Adrenal gland (tissue), 12 donors: ENCODE data around the gene ZSWIM4. TPM values are rescaled to one million over a fixed set of nuclear protein-coding genes. Genes with fewer than 3 reads are reported as not detected.

Experiments used
- DNase-seq, 7 donors: peaks; one replicate each; pipeline ENCODE4 v3.0.0-alpha.2; 2019 to 2020
- H3K27ac ChIP-seq, 5 donors: fragments of 200-600 bp; sonication (generic) in 4 of 5; 1 replicate in 3 of 5; 2 replicates in 2 of 5; pipeline versions ENCODE4 v1.5.1 to v1.8.0; 2016 to 2020; ENCODE audit warnings: mild to moderate bottlenecking in 1 of 5
- H3K27me3 ChIP-seq: fragments of 200-600 bp; 2 replicates; pipeline ENCODE4 v1.8.0; 2021
- H3K36me3 ChIP-seq, 2 donors: fragments of 200-600 bp; replicated peaks in 1 of 2; 1 replicate in 1 of 2; 2 replicates in 1 of 2; pipeline versions ENCODE4 v1.5.1 to v1.8.0; 2018 to 2022
- H3K4me1 ChIP-seq, 2 donors: fragments of 200-600 bp; replicated peaks in 1 of 2; 1 replicate in 1 of 2; 2 replicates in 1 of 2; pipeline versions ENCODE4 v1.5.1 to v1.8.0; 2018 to 2021
- H3K4me3 ChIP-seq, 4 donors: fragments of 200-600 bp; sonication (generic) in 3 of 4; one replicate each; pipeline ENCODE4 v1.5.1; 2016 to 2018
- H3K9me3 ChIP-seq, 3 donors: fragments of 200-600 bp; sonication (generic) in 1 of 3; replicated peaks in 1 of 3; 1 replicate in 2 of 3; 2 replicates in 1 of 3; pipeline versions ENCODE4 v1.5.1 to v1.8.0; 2016 to 2021
- POLR2A ChIP-seq, 2 donors: fragments of 450-650 bp; IDR thresholded peaks; one replicate each; pipeline ENCODE4 v1.6.1; 2017; ENCODE audit warnings: antibody characterized with exemption in 2 of 2, mild to moderate bottlenecking in 2 of 2, moderate library complexity in 1 of 2
- WGBS, 4 donors: extraction: QIAGEN DNeasy Blood & Tissue Kit in 2 of 4; methylation state at CpG; one replicate each; pipeline versions ENCODE4 v1.1.5 to v1.1.7; 2013 to 2017; 5-methylcytosine and 5-hydroxymethylcytosine counted together
- intact Hi-C, 2 donors: fragments of 100-400 bp; cut with DNase I; formaldehyde crosslinking; loops; one replicate each; pipeline versions ENCODE4 v1.14.1 to v1.15.0; 2022 to 2023
- polyA plus RNA-seq, 3 donors: library from polyadenylated mRNA; stranded (reverse); fragments of 200-250 nt in 2 of 3; fragments of 350-450 nt in 1 of 3; fragmentation: Illumina TruSeq in 1 of 3; extraction: RNeasy Lipid Tissue Mini Kit (QIAGEN cat#74804) in 1 of 3; gene quantifications; one replicate each; pipeline ENCODE4 v1.2.3, GENCODE V29; 2013 to 2014
- total RNA-seq, 9 donors: library from RNA; depleted of rRNA in 4 of 9; stranded (reverse); fragments of >200 nt in 4 of 9; fragments of 120-200 nt in 1 of 9; fragmentation: NEBNext Ultra II Directional in 1 of 9; extraction: Animal tissue kit (Norgen Biotek cat#: 25700) in 1 of 9; gene quantifications; one replicate each; pipeline versions ENCODE4 v1.1.0 to v1.2.4, GENCODE V29; 2013 to 2023
- TF ChIP-seq, protein P1 (sequence below), 6 experiments: fragments of 450-650 bp in 4 of 6; fragments of 200-600 bp in 2 of 6; sonication (generic) in 1 of 6; IDR thresholded peaks; 1 replicate in 5 of 6; 2 replicates in 1 of 6; pipeline versions ENCODE4 v1.5.1 to v1.8.0; 2016 to 2021; ENCODE audit warnings: antibody characterized with exemption in 6 of 6, mild to moderate bottlenecking in 2 of 6, moderate library complexity in 1 of 6
- donor health status: healthy with polysubstance abuse.
- donor health status: Bipolar disorder and iron deficiency.
- donor health status: DM: yes; HTN: yes; CAD: no.
- donor health status: DM: no; HTN: no; CAD: no.
- donor health status: DM: no; HTN: no; CAD: no.
- donor health status: DM: yes; HTN: yes; CAD: no.

Gene ZSWIM4
- total and polyA plus RNA-seq, 12 donors: 1.3 to 15.4 (median 9.1) TPM

DNA sequence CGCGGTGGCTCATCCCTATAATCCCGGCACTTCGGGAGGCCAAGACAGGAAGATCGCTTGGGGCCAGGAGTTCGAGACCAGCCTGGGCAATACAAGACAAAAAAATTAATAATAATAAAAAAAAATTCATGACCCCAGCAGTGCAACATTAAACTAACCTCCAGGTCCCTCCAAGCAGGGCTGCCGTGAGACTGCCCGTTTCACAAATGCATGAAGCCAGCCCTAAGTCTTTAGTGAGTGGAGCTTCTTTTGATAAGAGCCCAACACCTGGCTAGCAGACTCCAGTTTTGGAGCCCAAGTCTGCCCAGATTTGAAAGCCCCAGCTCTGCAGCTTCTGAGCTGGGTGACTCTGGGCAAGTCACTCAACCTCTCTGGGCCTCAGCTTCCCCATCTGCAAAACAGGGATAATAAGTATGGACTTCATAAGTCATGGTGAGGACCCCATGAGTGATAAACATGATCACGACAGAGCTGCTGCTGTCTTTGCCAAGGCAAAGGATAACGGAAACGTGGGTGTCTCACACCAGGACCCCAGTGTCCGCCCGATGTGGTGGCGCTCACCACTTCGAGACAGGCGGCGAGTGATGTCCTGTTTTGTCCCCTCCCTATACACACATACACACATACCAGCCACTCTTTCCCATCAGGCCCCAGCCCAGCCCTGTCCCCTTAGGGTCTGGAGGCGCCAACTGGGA lies 43.3 kb downstream of the ZSWIM4 start:
- intact Hi-C loops: no loop called here
- Histone ChIP-seq H3K4me3 (peak overlapping the region in 1 of 4 donors; percentile 98), H3K4me1 (peaks cover 35 to 78% of the 10 kb centered on the region in 2 donors), H3K9me3 (no peaks in the 10 kb centered on the region), H3K27ac (peak overlapping the region; percentile 88 to 98 (median 90)), H3K36me3 (peaks cover 0 to 23% of the 10 kb centered on the region in 2 donors), H3K27me3 (no peaks in the 10 kb centered on the region)
- 52 to 59% (median 54%) methylated on average over 14 to 18 of the region's 18 CpGs for WGBS, 4 donors
- TF ChIP-seq, protein P1, sequence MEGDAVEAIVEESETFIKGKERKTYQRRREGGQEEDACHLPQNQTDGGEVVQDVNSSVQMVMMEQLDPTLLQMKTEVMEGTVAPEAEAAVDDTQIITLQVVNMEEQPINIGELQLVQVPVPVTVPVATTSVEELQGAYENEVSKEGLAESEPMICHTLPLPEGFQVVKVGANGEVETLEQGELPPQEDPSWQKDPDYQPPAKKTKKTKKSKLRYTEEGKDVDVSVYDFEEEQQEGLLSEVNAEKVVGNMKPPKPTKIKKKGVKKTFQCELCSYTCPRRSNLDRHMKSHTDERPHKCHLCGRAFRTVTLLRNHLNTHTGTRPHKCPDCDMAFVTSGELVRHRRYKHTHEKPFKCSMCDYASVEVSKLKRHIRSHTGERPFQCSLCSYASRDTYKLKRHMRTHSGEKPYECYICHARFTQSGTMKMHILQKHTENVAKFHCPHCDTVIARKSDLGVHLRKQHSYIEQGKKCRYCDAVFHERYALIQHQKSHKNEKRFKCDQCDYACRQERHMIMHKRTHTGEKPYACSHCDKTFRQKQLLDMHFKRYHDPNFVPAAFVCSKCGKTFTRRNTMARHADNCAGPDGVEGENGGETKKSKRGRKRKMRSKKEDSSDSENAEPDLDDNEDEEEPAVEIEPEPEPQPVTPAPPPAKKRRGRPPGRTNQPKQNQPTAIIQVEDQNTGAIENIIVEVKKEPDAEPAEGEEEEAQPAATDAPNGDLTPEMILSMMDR (IDR thresholded peaks at IDR 0.05): no peak
- TF ChIP-seq POLR2A (IDR thresholded peaks at IDR 0.05): peak in 1 of 2 donors; percentile 46
- no peak for DNase-seq

DNA sequence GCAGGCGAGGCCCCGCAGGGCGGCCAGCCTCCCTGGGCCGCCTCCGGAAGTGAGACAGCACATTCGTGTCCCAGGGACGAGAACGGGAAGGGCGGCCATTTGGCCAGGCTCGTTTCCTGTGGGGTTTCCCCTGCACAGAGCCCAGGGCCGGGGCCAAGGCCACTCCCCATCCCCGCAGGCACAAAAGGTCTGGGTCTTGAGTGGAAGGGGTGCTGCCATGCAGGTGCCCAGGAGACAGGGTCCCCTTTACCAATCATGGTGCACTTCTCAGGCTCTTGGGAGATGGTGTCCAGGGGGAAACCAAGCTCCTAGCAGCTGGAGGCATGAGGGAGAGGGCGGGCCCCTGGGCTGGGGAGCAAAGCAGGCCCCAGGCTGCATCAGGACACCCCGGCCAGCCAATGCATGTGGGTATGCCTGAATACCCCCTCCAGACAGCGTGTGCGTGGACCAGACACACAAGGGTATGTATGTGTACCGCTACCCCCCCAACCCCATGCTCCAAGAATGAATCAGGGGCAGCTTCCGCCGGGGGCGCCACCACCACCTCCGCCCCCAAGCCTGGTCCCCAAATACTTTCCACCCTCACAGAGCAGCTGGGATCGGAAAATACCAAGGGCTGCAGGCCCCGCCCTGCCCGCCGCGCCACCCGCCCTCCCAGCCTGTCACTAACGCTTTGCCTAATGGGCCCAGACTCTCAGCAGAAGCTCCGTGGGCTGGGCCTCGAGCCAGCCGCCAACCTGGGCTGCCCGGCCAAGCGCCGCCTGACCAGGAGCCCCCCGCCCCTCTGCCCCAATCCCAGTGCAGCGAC lies 44.1 kb downstream of the ZSWIM4 start:
- 5 to 26% (median 18%) methylated on average over 12 to 36 of the region's 36 CpGs for WGBS, 4 donors
- Histone ChIP-seq H3K27ac (peak overlapping the region; percentile 88 to 98 (median 90)), H3K27me3 (no peaks in the 10 kb centered on the region), H3K9me3 (no peaks in the 10 kb centered on the region), H3K4me3 (peak overlapping the region in 2 of 4 donors; percentile 2 to 98), H3K4me1 (peaks cover 29 to 72% of the 10 kb centered on the region in 2 donors), H3K36me3 (peaks cover 0 to 20% of the 10 kb centered on the region in 2 donors)
- TF ChIP-seq, protein P1 (IDR thresholded peaks at IDR 0.05): no peak
- TF ChIP-seq POLR2A (IDR thresholded peaks at IDR 0.05): peak in 1 of 2 donors; percentile 56
- intact Hi-C loops: no loop called here
- DNase-seq: peak; percentile 81 to 95 (median 88)

DNA sequence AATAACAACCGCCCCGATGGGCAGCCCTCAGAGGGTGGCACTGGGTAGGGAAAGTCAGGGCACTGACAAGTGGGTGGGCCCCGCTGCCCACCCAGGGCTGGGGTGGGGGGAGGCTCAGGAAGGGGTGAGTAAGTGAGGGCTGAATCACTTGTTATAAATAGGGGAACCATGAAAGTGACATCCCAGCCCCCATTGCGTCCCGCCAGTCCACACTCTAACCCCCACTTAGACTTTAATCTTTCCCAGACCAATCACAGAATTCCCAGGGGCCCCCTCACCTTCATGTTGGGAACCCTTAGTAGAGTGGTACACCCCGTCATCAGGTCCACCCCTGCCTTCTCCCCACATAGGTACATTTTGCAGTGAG lies 44.7 kb downstream of the ZSWIM4 start:
- Histone ChIP-seq H3K27me3 (no peaks in the 10 kb centered on the region), H3K9me3 (no peaks in the 10 kb centered on the region), H3K36me3 (peaks cover 0 to 14% of the 10 kb centered on the region in 2 donors), H3K4me1 (peaks cover 29 to 66% of the 10 kb centered on the region in 2 donors), H3K27ac (peak overlapping the region; percentile 88 to 98 (median 90)), H3K4me3 (peak overlapping the region in 2 of 4 donors; percentile 2 to 98)
- DNase-seq: no peak
- WGBS, 4 donors: 33 to 44% (median 40%) methylated on average over 3 to 6 of the region's 6 CpGs
- TF ChIP-seq, protein P1 (IDR thresholded peaks at IDR 0.05): no peak
- TF ChIP-seq POLR2A (IDR thresholded peaks at IDR 0.05): no peak
- intact Hi-C loops: no loop called here
